NCI-H2081 treated with DMSO at 0.1 percent for 48 hours (cell line): Measurements from ENCODE around the gene PCDHGC3.

Experiments
- DNase-seq: peaks from one replicate; lab custom pipeline; 2025; lab: John Stamatoyannopoulos, UW

Gene PCDHGC3

DNA sequence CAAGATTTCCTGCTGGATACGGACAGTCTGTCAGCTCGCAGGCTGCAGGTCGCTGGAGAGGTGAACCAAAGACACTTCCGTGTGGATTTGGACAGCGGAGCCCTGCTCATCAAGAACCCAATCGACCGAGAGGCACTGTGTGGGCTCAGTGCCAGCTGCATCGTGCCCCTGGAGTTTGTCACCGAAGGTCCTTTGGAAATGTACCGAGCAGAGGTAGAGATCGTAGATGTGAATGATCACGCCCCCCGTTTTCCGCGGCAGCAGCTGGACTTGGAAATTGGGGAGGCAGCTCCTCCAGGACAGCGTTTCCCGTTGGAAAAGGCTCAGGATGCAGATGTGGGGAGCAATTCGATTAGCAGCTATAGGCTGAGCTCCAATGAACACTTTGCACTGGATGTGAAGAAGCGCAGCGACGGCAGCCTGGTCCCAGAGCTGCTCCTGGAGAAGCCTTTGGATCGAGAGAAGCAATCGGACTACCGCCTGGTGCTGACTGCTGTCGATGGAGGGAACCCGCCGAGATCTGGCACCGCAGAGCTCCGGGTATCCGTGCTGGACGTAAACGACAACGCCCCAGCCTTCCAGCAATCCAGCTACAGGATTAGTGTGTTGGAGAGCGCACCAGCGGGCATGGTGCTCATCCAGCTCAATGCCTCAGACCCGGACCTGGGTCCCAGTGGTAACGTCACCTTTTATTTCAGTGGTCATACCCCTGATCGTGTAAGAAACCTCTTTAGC lies 9.7 kb downstream of the PCDHGC3 start:
- no peak for DNase-seq

GRCh38 chr5:141486091-141486490 lies 10.3 kb downstream of the PCDHGC3 start:
- no peak for DNase-seq

DNA sequence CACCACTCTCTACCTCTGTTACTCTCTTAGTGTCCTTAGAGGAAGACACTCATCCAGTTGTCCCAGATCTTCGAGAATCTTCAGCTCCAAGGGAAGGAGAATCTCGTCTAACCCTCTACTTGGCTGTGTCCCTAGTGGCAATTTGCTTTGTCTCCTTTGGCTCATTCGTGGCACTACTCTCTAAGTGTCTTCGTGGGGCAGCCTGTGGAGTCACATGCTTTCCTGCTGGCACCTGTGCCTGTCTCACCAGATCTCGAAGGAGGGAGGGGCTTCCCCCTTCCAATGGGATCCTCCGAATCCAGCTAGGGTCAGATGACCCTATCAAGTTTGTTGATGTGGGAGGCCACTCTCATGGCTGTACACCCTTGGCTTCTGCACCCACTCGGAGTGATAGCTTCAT lies 11.4 kb downstream of the PCDHGC3 start:
- no peak for DNase-seq

DNA sequence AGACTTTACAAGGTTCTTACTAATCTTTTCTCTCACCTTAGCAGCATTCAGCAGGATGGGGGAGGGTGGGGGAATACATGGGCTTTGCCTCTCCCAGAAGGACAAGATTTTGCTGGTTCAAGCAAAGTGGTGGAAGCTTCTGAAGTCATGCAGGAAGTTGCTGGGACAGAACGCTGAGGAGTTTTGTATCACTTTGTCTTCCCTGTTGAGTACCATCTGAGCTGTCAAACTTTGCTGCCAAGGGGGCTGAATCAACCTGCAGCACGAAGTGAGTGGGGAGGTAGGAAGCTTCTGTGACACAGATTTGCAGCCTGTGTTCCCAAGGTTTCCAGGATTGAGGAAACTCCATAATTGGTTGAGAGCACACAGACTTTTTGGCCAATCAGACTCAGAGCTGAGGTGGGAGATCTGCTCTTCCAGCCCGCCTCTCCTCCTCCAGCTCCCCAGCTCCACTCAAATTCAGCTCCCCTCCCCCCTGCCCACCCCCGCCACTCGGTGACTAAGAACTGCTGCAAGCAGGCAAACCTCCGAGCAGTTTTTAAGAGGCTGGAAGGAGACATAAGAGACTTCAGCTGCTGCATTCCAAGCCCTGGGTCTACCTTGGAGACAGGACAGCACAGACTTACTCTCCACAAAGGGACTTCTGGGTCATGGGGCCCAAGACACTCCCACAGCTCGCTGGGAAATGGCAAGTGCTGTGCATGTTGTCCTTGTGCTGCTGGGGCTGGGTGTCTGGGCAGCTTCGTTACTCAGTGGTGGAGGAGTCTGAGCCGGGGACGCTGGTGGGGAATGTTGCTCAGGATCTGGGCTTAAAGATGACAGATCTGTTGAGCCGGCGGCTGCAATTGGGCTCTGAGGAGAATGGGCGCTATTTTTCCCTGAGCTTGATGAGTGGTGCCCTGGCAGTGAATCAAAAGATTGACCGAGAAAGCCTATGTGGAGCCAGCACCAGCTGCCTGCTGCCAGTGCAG lies 13.1 kb downstream of the PCDHGC3 start, which contains the start of gene PCDHGC5:
Gene PCDHGC5 (plus strand): TSS at position 491 of the 971 bp plus-strand sequence. CDS start 160 bp downstream, at position 651.
- no peak for DNase-seq

GRCh38 chr5:141489841-141490240 lies 14.1 kb downstream of the PCDHGC3 start:
- DNase-seq, result no peak

GRCh38 chr5:141490271-141490670 lies 14.5 kb downstream of the PCDHGC3 start:
- DNase-seq, result no peak

DNA sequence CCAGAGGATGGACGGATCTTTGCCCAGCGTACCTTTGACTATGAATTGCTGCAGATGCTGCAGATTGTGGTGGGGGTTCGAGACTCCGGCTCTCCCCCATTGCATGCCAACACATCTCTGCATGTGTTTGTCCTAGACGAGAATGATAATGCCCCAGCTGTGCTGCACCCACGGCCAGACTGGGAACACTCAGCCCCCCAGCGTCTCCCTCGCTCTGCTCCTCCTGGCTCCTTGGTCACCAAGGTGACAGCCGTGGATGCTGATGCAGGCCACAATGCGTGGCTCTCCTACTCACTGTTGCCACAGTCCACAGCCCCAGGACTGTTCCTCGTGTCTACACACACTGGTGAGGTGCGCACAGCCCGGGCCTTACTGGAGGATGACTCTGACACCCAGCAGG lies 15.0 kb downstream of the PCDHGC3 start:
- DNase-seq, result no peak

DNA sequence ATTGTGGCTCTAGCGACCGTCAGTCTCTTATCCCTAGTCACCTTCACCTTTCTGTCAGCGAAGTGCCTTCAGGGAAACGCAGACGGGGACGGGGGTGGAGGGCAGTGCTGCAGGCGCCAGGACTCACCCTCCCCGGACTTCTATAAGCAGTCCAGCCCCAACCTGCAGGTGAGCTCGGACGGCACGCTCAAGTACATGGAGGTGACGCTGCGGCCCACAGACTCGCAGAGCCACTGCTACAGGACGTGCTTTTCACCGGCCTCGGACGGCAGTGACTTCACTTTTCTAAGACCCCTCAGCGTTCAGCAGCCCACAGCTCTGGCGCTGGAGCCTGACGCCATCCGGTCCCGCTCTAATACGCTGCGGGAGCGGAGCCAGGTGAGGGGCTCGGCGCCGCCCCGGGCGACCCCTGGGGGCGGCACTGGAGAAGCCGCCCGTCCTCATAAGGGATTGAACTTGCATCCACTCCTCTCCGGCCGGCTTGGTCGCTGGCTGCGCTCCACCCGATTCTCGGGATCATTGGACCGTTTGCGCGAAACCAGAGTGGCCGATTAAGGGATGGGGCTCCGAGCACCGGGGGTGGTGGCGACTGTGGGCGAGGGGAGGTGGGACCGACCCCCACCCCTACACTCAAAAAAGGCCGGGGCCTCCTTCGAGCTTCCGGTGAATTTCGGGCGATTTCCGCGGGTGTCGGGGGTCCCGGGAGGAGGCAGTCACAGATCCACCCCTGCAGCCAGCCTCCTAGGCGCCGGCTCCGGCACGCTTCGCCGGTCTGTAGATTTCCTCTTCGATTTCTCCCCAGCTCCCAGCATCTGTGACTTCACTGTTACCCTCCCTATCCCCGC lies 15.8 kb downstream of the PCDHGC3 start:
- DNase-seq, result no peak

GRCh38 chr5:141492168-141492885 lies 16.6 kb downstream of the PCDHGC3 start:
- no peak for DNase-seq

DNA sequence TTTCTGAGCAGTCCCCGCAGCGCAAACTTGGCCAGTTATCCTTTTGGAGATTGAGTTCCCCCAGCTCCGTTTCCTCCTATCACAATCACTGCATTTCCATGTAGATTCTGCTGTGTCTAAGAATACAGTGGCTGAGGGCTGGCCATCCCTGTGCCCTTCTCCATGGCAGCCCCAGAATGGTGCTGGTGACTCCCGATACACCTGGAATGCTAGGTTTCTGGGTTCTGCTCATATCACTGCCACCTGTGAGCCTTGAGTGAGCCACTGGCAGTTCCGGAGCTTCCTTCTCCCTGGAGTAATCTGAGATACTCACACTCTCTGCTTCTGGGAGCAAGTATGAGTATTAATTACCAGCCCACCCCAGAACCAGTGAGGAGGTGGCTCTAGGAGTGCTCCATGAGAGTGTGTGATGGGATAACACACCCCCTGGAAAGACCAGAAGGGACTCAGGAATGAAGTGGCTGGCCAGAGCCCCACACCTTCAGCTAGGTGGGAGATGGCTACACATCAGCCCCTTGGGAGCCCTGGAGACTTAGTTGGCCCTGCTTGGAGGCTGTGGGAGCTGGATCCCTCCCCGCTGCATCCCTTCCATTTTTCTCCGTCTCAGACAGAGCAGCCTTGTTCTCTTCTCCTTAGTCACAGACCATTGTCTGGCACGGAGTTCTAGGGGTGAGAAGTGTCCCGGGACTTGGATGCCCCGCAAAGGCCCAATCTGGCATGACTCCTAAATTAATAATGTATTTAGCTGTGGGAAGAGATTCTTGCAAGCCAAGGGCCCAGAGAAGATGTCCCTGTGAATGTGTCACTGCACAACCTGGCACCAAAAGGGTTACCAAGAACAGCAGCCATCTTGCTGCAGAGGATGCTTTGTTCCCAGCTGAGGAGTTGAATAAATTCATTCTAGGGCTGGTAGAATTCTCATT lies 18.0 kb downstream of the PCDHGC3 start:
- no peak for DNase-seq

GRCh38 chr5:141494761-141495452 lies 19.1 kb downstream of the PCDHGC3 start:
- DNase-seq, result no peak

- DNase-seq, result no peak
Observed at GRCh38 chr5:141495453-141495811, 19.7 kb downstream of the PCDHGC3 start.

GRCh38 chr5:141496038-141496437 lies 20.3 kb downstream of the PCDHGC3 start:
- no peak for DNase-seq

GRCh38 chr5:141501761-141502160 lies 26.0 kb downstream of the PCDHGC3 start:
- no peak for DNase-seq

DNA sequence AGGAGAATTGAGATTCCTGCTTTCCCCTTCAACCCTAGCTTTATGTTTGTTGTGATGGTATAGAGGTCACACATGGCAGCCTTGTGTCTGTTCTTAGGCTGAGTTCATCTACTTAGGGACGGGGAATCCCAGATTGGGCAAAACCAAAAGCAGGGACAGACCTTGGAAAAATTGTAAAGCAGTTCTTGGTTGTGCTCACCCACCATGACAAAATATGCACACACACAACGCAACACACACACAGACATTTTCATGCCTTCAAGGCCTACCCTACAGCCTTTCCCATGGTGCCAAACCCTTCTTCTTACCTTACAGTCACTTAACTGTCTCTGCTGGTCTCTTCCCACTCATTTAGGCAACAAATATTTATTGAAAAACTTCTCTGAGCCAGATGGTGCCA lies 27.9 kb downstream of the PCDHGC3 start:
- no peak for DNase-seq

GRCh38 chr5:141504216-141504615 lies 28.4 kb downstream of the PCDHGC3 start:
- no peak for DNase-seq

GRCh38 chr5:141506381-141507155 lies 30.8 kb downstream of the PCDHGC3 start:
- DNase-seq, result no peak

DNA sequence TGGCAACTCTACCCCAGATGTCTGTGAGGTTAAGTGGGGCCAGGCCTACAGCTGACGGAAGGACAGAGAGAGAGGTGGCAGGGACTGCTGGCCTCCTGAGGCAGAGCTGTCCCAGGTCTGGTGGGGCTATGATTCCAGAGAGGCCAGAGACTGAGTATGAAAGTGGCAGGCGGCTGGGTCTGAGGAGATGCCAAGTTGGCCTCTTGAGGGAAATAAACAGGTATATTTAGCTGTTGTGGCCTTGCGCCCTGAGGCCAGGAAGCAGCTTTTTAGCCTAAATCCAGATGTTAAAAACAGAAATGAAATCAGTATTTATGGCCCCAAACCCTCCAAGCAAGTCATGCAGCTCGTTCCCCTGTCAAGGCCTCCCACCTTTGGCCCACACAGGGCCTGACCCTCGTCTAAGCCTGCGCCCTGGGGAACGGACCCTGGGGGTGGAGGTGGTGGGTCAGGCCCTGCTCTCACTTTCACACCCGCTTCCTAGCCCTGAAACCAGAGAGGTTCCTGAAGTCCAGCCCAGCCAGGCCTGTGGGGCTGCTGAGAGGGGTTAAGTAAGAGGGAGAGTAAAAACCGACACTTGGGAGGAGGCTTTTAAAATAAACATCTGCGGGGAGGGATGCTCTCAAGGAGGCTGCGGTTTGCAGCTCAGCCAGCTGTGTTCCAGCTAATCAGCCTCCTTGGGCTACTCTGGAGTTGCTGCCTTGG lies 31.8 kb downstream of the PCDHGC3 start:
- DNase-seq, result no peak
